Left renal pelvis (tissue), 4 donors: ENCODE results near the gene C1QTNF9. TPM values are rescaled to one million over a fixed set of nuclear protein-coding genes. Genes with fewer than 3 reads are reported as not detected.
"Not testable (repeated sequence)": the region's sequence is repeated elsewhere in the genome, so short reads cannot be mapped to it uniquely, and the experiment has no call there.

Experiments
- DNase-seq, 4 donors: peaks; one replicate each; pipeline ENCODE4 v3.0.0-alpha.2; 2013; ENCODE audit warnings: low read depth in 4 of 4, low spot score in 3 of 4
- polyA plus RNA-seq, 4 donors: library from polyadenylated mRNA; unstranded; fragments of 120-200 nt; gene quantifications; one replicate each; pipeline ENCODE4 v1.2.1, GENCODE V29; 2013; ENCODE audit not compliant: insufficient read length in 4 of 4

The C1QTNF9 gene
- polyA plus RNA-seq, 4 donors = 0.14 to 1.1 (median 0.44) TPM

DNA sequence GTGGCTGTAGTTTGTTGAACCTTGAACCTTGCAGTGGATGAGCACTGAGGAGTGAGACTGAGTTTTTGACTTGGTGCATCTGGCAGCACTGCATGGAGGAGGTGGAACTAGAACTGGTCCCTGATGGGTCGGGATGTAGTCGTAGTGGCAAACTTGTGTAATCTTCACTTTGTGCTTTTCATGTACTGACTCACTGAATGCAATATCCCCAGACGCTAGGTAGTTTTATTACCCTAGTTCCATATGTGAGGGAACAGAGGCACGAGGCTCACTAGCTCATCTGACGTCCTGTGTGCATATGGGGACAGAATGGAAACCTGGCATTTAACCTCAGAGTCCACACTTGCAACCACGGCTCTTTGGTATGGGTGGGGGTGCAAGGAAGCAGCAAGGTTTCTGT is 10.3 kb downstream of the C1QTNF9 start:
- DNase-seq = not testable (repeated sequence)

DNA sequence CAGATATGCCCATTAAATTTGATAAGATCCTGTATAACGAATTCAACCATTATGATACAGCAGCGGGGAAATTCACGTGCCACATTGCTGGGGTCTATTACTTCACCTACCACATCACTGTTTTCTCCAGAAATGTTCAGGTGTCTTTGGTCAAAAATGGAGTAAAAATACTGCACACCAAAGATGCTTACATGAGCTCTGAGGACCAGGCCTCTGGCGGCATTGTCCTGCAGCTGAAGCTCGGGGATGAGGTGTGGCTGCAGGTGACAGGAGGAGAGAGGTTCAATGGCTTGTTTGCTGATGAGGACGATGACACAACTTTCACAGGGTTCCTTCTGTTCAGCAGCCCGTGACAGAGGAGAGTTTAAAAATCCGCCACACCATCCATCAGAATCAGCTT is 12.0 kb downstream of the C1QTNF9 start:
- not testable (repeated sequence) for DNase-seq

DNA sequence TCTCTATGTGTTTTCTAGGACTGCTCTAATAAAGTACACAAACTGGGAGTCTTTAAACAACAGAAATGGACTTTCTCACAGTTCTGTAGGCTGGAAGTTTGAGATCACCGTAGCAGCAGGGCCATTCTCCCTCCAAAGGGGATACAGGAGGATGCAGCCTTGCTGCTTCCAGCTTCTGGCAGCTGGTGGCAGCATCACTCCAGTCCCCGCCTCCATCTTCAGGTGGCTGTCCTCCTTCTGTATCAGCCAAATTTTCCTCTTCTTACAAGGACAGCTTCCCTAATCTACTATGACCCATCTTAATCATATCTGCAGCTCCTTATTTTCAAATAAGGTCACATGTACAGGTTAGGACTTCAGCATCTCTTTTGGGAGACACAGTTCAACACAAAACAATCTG is 13.1 kb downstream of the C1QTNF9 start:
- not testable (repeated sequence) for DNase-seq

DNA sequence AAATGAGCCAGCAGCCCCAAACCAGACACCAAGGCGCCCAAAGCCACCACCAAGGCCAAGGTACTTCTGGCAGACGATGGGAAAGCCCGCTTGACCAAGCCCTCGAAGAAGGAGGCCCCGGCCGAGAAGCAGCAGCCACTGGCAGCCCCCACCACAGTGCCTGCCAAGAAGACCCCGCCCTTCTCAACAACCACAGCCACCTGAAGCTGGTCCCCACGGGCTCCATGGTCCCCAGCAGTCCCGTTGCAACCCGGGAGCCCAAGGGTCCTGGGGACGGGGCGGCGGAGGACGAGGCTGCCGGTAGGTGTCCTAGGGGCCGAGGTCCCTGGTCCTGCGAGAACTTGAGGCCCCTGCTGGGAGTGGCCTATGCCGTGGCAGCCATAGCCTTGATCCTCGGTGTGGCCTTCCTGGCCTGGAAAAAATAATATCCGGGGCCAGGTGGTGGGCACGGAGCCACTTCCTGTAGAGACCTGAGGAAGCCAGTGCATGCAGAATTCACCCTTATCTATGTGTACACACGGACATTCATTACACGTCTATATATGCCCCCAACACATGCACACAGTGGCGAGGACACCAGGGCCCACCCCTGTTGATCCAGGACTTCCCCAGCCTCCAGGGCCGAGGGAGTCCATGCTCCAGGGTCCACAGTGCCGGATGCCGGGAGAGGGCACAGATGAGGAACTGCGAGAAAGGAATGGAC is 13.8 kb downstream of the C1QTNF9 start:
- DNase-seq = no peak

DNA sequence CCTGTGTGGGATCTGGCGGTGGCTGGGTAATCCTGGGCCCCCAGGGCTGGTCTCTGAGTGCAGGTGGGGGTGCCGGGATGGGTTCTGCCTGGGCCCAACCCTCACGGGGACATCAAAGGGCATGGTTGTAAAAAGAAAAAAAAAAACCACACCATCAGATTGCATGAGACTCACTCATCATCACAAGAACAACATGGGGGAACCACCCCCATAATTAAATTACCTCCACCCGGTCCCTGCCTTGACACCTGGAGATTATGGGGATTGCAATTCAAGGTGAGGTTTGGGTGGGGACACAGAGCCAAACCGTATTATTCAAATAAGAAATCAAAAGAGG is 14.3 kb downstream of the C1QTNF9 start:
- DNase-seq = no peak

DNA sequence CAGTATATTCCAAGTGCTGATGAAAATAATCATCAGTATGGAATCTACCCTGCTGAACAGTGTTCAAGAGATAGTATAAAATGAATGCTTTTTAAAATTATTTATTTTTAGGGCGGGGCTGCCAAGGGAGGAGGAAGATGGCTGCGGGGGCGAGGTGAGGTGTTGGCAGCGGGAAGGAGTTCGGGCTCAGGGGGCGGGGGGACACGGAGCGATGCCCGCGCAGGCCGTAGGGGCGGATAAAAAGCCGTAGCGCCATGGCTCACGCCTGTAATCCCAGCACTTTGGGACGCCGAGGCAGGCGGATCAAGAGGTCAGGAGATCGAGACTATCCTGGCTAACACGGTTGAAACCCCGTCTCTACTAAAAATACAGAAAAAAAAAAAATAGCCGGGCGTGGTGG is 18.2 kb downstream of the C1QTNF9 start:
- not testable (repeated sequence) for DNase-seq

DNA sequence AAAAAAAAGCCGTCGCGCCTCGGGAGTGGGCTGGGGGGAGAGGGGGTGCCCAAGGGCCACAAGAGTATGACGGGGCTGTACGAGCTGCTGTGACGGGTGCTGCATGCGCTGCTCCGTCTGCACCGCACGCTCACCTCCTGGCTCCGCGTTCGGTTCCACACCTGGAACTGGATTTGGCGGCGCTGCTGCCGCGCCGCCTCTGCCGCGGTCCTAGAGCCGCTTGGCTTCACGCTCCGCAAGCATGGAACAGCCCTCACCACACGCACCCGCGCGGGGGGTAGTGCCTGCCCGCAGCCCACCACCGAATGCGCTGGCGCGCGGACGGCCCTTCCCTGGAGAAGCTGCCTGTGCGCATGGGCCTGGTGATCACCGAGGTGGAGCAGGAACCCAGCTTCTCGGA is 18.8 kb downstream of the C1QTNF9 start:
- DNase-seq = peak in 1 of 4 donors; percentile 11

DNA sequence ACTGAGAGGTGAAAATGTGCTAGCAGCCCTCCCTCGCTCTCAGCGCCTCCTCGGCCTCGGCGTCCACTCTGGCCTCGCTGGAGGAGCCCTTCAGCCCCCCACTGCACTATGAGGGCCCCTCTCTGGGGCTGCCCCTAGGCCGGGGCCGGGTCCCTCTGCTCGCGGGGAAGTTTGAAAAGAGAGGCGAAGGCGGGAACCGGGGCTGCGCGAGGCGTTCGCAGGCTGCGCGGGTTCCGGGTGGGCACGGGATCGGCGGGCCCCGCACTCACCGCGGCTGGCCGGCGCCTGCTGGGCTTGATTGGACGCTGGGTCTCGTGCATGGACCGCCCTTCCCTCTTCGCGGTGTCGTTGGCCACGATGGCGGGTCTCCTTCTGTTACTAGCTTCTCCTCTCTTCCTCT is 29.3 kb downstream of the C1QTNF9 start:
- DNase-seq = no peak

DNA sequence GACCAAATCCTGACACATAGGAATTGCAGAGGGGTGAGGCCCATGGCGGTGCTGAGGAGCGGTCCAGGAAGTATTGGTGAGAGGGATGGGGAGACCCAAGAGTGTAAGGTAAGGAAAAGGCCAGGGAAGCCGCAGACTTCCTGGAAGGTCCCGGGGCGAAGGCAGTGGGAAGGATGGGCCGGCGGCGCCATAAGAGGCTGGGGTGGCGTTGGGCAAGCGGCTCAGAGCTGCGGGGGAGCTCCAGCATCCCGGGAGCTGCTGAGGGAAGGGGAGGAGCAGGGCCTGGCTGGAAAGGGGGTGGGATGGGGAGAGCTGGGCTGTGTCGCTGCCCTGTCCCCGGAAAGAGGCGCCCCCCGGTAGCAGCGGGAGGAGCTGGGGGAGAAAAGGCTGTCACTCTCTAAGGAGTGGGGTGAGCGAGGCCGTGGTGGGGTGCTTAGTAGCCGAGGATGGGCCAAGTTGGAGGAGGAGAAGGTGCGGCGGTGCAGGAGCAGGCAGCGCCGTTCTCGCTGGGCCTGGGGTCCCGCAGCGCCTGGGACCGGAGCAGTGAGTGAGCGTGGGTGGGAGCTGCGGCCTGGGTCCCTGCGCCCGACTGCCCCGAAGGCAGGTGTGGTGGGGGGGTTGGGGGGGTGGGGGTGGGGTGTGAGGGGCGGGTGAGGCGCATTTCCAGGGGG is 30.7 kb downstream of the C1QTNF9 start:
- no peak for DNase-seq

DNA sequence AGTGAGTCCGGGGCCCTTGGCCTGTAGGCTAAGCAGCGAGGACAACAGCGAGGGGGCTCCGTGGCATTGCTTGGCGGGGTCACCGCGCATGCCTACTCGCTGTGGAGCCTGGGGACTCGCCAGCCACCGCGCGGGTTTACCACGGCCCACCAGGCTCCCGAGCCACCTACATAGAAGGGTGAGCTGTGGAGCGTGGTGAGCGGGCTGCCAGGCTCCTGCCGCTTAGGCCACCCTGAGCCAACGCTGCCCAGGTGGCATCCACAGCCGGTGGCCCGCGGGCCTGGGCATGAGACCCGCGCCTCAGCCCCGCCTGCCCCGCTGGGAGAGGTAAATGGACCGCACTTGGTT is 31.2 kb downstream of the C1QTNF9 start:
- no peak for DNase-seq

DNA sequence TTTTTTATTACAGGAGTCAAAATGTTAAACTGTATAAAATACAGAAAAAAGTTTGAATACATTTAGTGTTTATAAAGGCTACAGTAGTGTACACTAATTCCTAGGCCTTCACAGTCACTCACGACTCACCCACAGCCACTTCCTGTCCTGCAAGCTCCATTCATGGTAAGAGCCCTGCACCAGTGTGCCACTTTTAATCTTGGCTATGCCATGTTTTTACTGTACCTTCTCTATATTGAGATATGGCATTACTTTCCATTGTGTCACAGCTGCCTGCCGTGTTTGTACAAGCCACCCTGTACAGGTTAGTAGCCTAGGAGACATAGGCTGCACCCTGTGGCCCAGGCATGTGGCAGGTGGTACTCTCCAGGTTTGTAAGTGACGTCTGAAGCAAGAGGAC is 32.1 kb downstream of the C1QTNF9 start:
- no peak for DNase-seq

DNA sequence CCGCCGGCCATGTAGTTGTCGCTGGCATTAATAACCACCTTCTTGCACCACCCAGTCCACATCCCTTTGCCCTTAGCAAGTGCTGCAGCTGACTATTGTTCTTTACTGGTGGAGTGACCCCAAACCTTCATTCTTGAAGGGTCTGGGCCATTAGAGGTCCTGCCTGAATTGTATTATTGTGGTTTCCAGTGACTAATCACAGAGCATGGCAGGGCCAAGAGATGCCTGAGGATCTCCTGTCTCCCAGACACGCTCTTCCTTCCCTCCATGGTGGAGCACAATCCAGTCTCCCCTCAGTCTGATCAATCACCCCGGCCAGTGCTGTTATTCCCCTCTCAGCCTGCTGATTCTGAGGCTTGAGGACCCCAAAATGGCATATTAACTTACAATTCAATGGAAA is 39.0 kb downstream of the C1QTNF9 start:
- no peak for DNase-seq

DNA sequence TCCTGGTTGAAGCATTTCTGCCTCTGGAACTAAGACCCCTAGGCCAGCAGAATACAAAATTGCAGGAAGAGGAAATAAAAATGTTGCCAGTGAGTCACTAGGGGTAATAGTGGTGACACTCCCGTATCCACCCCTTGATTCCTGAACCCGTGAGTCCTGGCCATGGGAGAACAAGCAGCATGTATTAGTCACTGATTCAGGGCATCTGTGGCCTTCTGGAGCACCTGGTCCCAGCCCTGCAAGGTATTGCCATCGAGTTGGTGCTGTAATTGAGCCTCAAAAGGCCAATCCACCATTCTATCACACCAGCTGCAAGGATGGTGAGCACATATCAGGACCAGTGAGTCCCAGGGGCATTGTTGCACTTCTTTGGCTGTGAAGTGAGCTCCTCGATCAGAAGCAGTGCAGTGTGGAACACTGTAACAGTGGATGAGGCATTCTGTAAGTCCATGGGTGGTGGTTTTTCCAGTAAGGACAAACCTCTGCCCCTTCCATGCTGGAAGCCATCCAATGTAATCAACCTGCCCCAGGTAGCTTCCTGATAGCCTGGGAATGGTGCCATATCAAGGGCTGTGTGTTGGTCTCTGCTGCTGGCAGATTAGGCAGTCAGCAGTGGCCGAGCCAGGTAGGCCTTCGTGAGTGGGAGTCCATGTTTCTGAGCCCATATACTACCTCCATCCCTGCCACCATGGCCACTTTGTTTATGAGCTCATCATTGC is 39.6 kb downstream of the C1QTNF9 start:
- no peak for DNase-seq

DNA sequence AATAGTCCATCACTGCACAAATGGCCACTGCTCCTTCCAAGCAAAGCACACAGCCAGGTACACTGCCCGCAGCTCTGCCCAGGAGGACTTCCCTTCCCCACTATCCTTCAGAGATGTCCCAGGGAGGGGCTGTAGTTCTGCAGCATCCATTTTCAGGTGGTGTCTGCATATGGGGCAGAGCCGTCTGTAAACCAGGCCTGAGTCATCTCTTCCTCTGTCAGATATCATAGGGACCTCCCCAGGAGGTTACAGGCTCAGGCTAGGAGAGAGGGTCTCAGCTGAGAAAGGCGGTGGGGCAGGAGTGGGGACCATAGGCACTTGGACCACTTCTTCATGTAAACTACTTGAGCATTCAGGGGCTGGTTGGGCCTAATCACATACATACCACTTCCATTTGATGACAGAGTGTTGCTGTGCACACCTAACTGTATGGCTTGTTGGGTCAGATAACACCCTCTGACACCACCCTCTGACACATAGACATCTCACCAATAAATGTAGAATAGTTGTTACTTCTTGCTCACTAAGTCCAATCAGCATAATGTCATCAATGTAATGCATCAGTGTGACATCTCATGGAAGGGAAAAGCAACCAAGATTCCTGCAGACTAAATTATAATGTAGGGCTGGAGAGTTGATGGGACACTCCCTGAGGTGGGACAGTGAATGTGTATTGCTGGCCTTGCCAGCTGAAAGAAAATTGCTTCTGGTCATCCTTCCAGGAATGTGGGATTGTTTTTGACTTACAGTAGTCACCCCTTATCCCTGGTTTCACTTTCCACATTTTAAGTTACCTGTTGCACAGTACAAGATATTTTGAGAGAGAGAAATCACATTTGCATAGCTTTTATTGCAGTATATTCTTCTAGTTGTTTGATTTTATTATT is 40.6 kb downstream of the C1QTNF9 start:
- DNase-seq = not testable (repeated sequence)

DNA sequence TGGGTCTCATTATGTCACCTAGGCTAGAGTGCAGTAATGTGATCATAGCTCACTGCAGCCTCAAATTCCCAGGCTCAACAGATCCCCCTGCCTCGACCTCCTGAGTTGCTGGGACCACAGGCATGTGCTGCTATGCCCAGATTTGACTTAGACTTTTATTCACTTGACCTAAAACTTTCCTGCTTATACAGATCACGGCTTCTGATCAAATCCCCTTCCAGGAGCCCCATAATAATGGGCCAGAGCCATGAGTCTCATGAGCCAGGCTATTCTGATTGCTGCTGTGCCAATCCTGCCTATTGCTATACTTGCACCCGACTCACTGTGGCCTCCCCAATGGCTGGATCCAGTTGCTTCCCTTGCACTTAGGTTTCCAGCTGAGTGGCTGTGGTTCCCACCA is 42.0 kb downstream of the C1QTNF9 start:
- DNase-seq = no peak

DNA sequence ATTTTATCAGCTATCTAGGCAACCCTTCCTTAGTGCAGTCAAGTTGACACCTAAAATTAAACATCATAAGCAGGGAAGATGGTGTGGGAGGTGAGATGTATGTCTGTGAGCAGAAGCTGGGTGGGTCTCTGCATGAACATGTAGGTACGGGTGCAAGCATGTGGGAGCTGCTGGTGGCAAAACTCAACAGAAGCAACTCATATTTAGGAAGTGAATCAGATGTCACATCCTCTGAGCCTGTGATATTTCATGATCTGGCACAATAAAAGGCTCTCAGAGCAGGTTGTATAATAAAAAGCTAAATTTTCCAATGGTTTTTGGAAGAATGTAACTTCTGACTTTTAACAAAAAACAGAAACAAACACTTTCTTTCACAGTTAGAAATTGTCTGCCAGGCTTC is 44.4 kb downstream of the C1QTNF9 start:
- DNase-seq = no peak

DNA sequence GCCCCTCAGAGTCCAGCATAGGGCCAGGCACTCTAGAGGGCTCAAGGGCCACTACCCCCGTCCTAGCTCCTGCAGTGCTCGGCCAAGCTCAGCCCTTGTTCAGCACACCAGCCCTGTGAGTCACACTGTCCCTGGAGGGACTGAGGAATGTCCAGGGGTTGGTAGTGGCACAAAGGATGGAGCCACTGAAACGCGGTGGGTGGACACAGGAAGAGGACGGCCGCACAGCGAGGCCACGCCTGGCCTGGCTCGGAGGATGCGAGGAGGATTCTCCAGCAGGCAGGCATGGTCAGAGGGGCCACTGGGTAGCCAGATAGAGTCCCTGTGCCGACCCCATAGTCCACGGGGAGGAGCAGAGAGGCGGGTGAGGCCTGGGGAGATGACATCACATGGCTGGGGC is 45.7 kb downstream of the C1QTNF9 start:
- no peak for DNase-seq

DNA sequence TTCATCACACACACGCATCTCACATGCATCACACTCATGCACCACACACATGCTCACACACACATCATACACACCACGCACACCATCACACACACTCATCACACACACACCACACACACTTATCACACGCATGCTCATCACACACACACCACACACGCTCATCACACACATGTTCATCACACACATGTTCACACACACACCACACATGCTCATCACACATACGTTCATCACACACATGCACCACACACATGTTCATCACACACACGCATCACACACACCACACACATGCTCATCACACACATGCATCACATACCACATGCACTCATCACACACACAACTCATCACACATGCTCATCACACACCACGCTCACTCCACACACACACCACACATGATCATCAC is 46.9 kb downstream of the C1QTNF9 start:
- no peak for DNase-seq

DNA sequence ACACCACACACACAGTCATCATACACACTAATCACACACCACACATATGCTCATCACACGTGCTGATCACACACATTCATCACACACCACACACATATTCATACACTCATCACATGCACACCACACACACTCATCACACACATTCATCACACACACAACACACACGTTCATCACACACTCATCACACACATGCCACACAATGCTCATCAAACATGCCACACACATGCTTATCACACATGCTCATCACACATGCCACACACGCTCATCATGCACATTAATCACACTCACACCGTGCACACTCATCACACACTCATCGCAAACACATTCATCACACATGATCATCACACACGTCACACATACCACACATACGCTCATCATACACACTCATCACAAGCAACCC is 47.5 kb downstream of the C1QTNF9 start:
- DNase-seq = no peak

DNA sequence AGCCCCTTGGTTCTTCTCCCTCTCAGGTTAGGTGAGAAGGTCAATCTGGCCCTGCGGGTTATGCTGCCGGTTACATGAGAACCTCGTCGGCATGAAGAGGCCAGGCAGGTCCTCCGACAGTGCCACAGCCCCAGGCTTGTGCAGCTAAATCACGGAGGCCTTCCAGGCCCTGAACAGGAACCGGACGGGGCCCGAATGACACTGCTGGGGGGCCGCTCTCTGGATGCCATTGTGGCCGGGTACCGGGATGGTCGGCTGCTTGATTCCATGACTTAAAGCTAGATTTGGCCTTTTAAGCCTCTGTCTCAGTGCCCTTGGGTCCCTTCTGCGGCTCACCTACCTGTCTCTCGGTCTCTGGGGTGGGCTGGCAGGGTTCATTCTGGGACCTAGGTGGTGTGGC is 48.4 kb downstream of the C1QTNF9 start:
- no peak for DNase-seq

DNA sequence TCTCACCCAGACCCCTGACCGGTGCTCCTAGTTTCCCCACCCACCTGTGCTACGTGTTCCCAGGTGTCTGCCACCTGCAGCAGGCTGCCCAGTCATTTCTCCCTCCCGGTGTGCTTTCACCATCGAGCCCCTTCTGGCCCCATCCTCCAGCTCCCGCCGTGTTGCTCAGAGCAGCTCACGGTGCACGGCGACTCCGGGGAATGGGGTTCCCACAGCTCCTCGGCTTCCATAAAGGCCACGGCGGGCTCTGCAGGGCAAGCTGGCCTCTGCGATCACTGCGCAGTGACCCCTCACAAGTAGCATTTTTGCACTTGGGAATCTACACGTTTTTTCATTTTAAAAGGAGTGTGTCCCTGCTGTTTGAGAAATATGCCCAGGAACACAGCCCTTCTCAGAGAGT is 49.5 kb downstream of the C1QTNF9 start:
- not testable (repeated sequence) for DNase-seq
